ENCODE data around the gene ZNF552. TPM values are rescaled to one million over a fixed set of nuclear protein-coding genes. Genes with fewer than 3 reads are reported as not detected.
A peak's percentile ranks its signal among the peaks of the same experiment; 100 is the strongest.
"Not testable (repeated sequence)": the region's sequence is repeated elsewhere in the genome, so short reads cannot be mapped to it uniquely, and the experiment has no call there.

ZNF552 gene
- total RNA-seq, 1 experiment from 2014 or later: 13.1 TPM

DNA sequence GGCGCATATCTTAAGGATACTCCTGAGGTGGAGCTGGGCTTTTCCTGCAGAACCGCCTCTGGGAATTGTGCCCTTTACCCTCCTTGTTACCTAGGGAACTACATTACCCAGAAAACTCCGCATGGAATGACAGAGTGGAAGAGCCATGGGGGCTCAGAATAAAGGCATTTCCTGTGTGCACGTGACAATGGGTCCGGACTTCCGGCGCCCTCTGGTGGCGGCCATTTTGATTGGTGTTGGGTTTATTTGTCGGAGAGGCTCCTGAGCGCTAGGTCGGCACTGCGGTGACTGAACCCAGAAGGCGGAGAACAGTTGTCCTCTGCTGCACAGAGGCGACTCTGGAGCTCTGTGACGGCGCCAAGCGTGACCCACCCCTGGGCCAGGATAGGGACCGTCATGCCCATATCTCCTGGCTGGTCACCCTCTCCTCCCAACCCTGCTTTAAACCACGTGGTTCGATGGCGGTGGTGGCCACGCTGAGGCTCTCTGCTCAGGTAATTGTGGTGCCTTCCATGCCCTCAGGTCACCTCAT, 15.4 kb upstream of the ZNF552 start, which contains the start of gene ZNF587B (continued):
- TF ChIP-seq, protein P1, sequence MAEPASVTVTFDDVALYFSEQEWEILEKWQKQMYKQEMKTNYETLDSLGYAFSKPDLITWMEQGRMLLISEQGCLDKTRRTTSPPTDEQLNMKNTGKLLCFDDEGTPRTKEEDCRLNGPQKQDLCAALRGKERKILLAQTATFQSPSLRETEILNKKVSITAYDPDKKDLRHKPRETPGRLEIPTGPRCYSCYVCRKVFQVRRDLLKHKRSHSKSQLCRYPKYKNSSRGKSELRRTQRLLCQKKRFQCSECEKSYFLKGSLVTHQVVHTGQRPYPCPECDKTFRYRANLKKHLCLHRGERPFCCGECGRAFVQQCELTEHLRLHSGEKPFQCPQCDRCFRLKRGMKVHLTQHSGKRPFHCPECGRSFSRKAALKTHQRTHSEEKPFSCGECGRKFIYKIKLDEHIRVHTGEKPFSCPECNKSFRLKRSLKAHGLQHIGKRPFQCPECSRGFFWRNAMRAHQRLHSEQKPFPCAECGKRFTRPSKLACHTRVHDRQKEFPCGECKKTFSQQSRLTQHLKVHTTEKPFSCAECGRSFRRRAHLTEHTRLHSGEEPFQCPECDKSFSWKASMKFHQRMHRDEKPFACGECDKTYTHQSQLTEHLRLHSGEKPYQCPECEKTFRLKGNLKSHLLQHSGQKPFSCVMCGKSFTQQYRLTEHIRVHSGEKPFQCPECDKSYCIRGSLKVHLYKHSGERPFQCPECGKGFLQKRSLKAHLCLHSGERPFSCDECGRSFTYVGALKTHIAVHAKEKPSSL (CRISPR knock-in tag; conservative IDR thresholded peaks at IDR 0.05): no peak
- TF ChIP-seq, protein P2, sequence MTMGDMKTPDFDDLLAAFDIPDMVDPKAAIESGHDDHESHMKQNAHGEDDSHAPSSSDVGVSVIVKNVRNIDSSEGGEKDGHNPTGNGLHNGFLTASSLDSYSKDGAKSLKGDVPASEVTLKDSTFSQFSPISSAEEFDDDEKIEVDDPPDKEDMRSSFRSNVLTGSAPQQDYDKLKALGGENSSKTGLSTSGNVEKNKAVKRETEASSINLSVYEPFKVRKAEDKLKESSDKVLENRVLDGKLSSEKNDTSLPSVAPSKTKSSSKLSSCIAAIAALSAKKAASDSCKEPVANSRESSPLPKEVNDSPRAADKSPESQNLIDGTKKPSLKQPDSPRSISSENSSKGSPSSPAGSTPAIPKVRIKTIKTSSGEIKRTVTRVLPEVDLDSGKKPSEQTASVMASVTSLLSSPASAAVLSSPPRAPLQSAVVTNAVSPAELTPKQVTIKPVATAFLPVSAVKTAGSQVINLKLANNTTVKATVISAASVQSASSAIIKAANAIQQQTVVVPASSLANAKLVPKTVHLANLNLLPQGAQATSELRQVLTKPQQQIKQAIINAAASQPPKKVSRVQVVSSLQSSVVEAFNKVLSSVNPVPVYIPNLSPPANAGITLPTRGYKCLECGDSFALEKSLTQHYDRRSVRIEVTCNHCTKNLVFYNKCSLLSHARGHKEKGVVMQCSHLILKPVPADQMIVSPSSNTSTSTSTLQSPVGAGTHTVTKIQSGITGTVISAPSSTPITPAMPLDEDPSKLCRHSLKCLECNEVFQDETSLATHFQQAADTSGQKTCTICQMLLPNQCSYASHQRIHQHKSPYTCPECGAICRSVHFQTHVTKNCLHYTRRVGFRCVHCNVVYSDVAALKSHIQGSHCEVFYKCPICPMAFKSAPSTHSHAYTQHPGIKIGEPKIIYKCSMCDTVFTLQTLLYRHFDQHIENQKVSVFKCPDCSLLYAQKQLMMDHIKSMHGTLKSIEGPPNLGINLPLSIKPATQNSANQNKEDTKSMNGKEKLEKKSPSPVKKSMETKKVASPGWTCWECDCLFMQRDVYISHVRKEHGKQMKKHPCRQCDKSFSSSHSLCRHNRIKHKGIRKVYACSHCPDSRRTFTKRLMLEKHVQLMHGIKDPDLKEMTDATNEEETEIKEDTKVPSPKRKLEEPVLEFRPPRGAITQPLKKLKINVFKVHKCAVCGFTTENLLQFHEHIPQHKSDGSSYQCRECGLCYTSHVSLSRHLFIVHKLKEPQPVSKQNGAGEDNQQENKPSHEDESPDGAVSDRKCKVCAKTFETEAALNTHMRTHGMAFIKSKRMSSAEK (CRISPR knock-in tag; IDR thresholded peaks at IDR 0.05; ENCODE audit: borderline replicate concordance): no peak
- TF ChIP-seq, protein P3, sequence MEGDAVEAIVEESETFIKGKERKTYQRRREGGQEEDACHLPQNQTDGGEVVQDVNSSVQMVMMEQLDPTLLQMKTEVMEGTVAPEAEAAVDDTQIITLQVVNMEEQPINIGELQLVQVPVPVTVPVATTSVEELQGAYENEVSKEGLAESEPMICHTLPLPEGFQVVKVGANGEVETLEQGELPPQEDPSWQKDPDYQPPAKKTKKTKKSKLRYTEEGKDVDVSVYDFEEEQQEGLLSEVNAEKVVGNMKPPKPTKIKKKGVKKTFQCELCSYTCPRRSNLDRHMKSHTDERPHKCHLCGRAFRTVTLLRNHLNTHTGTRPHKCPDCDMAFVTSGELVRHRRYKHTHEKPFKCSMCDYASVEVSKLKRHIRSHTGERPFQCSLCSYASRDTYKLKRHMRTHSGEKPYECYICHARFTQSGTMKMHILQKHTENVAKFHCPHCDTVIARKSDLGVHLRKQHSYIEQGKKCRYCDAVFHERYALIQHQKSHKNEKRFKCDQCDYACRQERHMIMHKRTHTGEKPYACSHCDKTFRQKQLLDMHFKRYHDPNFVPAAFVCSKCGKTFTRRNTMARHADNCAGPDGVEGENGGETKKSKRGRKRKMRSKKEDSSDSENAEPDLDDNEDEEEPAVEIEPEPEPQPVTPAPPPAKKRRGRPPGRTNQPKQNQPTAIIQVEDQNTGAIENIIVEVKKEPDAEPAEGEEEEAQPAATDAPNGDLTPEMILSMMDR (IDR thresholded peaks at IDR 0.05): peak; percentile 56

DNA sequence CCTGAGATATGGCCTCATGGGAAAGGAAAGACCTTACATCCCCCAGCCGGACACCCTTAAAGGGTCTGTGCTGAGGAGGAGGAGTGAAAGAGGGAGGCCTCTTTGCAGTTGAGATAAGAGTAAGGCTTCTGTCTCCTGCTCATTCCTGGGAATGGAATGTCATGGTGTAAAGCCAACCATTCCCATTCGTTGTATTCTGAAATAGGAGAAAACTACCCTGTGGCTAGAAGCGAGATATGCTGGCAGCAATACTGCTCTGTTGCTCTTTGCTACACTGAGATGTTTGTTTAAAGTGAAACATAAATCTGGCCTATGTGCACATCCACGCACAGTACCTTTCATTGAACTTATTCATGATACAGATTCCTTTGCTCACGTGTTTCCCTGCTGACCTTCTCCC, 14.6 kb upstream of the ZNF552 start:
- Mint-ChIP-seq H3K9me3 (no peaks in the 10 kb centered on the region), H3K27me3 (ENCODE audit: low read depth) (no peaks in the 10 kb centered on the region), H3K4me3 (peak overlapping the region; percentile 98; the same call in 1 of the 2 replicates), H3K36me3 (peaks cover 23% of the 10 kb centered on the region), H3K27ac (peak overlapping the region; percentile 98), H3K4me1 (peaks cover 26% of the 10 kb centered on the region)
- no peak for TF ChIP-seq ZNF232 (CRISPR knock-in tag; IDR thresholded peaks at IDR 0.05)
- ChIA-PET POLR2A (interaction anchor here (1.0 to 1.7 kb wide), 4 partner anchors 10 to 60 kb away, joined by 3 to 10 read pairs (median 6); partner anchors contain the start of genes ZNF552, ZNF586 and ZNF587), CTCF (interaction anchor here (0.7 to 1.5 kb wide), 4 partner anchors 10 to 75 kb away, joined by 4 to 10 read pairs (median 6); partner anchors contain the start of gene ZNF552)
- ATAC-seq (no peak), DNase-seq (ENCODE audit: low spot score) (no peak)

DNA sequence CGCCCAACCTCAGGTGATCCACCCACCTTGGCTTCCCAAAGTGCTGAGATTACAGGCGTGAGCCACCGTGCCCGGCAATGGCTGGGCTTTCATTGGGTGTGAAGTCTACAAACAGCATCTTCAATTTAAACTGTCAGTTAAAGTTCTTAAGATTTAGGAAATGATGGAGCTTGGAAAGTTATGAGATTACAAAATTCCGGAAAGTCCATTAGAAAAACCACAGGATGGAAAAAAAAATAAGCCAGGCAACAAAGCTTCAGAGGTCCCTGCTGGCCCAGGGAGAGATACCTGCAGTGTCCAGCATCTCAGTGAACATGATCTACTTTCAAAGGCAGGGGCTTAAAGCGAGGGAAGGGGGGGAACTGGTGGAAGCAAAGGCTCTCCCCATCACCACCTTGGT, 10.8 kb upstream of the ZNF552 start:
- Mint-ChIP-seq H3K36me3 (peaks cover 16% of the 10 kb centered on the region), H3K4me3 (no peak overlapping the region), H3K4me1 (peaks cover 37% of the 10 kb centered on the region), H3K9me3 (no peaks in the 10 kb centered on the region), H3K27ac (no peak overlapping the region; the same call in 1 of the 2 replicates), H3K27me3 (ENCODE audit: low read depth) (no peaks in the 10 kb centered on the region)
- CTCF ChIA-PET: no interaction called here
- TF ChIP-seq ZNF423 (CRISPR knock-in tag; IDR thresholded peaks at IDR 0.05): no peak
- TF ChIP-seq, protein P4, sequence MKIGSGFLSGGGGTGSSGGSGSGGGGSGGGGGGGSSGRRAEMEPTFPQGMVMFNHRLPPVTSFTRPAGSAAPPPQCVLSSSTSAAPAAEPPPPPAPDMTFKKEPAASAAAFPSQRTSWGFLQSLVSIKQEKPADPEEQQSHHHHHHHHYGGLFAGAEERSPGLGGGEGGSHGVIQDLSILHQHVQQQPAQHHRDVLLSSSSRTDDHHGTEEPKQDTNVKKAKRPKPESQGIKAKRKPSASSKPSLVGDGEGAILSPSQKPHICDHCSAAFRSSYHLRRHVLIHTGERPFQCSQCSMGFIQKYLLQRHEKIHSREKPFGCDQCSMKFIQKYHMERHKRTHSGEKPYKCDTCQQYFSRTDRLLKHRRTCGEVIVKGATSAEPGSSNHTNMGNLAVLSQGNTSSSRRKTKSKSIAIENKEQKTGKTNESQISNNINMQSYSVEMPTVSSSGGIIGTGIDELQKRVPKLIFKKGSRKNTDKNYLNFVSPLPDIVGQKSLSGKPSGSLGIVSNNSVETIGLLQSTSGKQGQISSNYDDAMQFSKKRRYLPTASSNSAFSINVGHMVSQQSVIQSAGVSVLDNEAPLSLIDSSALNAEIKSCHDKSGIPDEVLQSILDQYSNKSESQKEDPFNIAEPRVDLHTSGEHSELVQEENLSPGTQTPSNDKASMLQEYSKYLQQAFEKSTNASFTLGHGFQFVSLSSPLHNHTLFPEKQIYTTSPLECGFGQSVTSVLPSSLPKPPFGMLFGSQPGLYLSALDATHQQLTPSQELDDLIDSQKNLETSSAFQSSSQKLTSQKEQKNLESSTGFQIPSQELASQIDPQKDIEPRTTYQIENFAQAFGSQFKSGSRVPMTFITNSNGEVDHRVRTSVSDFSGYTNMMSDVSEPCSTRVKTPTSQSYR (CRISPR knock-in tag; IDR thresholded peaks at IDR 0.05): no peak
- TF ChIP-seq, protein P5, sequence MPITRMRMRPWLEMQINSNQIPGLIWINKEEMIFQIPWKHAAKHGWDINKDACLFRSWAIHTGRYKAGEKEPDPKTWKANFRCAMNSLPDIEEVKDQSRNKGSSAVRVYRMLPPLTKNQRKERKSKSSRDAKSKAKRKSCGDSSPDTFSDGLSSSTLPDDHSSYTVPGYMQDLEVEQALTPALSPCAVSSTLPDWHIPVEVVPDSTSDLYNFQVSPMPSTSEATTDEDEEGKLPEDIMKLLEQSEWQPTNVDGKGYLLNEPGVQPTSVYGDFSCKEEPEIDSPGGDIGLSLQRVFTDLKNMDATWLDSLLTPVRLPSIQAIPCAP (CRISPR knock-in tag; IDR thresholded peaks at IDR 0.05): no peak
- no peak for TF ChIP-seq KAT7 (CRISPR knock-in tag; IDR thresholded peaks at IDR 0.05; ENCODE audit: borderline replicate concordance)
- TF ChIP-seq HMGA2 (CRISPR knock-in tag; IDR thresholded peaks at IDR 0.05): no peak
- TF ChIP-seq FOXP1 (CRISPR knock-in tag; IDR thresholded peaks at IDR 0.05; ENCODE audit: borderline replicate concordance): no peak
- POLR2A ChIA-PET: no interaction called here
- DNase-seq (ENCODE audit: low spot score) (no peak), ATAC-seq (no peak)

DNA sequence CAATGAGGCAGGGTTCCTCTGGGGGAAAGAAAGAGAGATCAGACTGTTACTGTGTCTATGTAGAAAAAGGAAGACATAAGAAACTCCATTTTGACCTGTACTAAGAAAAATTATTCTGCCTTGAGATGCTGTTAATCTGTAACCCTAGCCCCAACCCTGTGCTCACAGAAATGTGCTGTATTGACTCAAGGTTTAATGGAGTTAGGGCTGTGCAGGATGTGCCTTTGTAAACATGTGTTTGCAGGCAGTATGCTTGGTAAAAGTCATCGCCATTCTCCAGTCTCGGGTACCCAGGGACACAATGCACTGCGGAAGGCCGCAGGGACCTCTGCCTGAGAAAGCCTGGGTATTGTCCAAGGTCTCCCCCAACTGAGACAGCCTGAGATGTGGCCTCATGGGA, 8.9 kb upstream of the ZNF552 start:
- POLR2A ChIA-PET, H3K4me3 Mint-ChIP-seq: not testable (repeated sequence)

DNA sequence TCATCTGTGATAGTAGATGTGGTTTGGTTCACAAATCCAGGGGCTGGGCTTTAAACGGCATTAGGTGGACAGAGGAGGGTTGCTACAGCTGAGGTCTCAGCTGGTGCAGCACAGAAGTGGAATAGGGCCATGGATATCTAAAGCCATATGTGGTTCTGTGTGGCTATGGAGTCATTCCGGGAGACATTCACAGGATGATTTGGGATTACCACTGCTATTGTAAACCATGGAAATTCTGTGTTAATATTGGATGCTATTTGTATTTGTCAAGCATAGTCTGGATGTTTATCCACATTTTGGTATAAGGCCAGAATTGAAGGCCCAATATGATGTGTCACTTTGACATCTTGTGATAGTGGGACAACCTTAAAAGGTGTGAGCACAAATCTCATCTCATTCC, 8.4 kb upstream of the ZNF552 start:
- H3K4me3 Mint-ChIP-seq; H3K9me3 Mint-ChIP-seq; POLR2A ChIA-PET; CTCF ChIA-PET; H3K27me3 Mint-ChIP-seq (ENCODE audit: low read depth); ATAC-seq; DNase-seq (ENCODE audit: low spot score): not testable (repeated sequence)
- H3K27ac Mint-ChIP-seq: peak overlapping the region; percentile 72
- H3K36me3 Mint-ChIP-seq: peaks cover 20% of the 10 kb centered on the region
- H3K4me1 Mint-ChIP-seq: peaks cover 45% of the 10 kb centered on the region

More for the DNA sequence above, 8.9 kb upstream of the ZNF552 start:
- Mint-ChIP-seq H3K27ac (peak overlapping the region; percentile 72), H3K4me1 (peaks cover 40% of the 10 kb centered on the region), H3K36me3 (peaks cover 20% of the 10 kb centered on the region)
- CTCF ChIA-PET; H3K27me3 Mint-ChIP-seq (ENCODE audit: low read depth); H3K9me3 Mint-ChIP-seq; ATAC-seq; DNase-seq (ENCODE audit: low spot score): not testable (repeated sequence)

DNA sequence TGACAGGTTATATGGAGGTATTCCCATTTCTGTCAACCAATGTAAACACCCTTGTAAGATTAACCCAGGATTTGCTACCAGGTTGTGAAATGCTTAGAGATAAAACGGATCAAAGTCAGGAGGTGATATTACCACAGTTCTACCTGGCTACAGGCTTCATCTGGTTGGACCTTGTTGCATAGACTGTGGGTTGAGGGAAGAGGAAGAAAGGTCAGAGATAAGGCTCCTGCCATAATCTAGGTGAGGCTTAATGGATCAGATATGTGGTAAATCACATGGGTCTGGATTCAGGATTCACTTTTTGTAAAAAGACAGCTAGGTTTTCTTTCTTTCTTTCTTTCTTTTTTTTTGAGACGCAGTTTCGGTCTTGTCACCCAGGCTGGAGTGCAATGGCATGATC, 6.8 kb upstream of the ZNF552 start:
- Mint-ChIP-seq H3K36me3 (peaks cover 18% of the 10 kb centered on the region), H3K4me1 (peaks cover 49% of the 10 kb centered on the region)
- CTCF ChIA-PET: interaction anchor here (0.6 kb wide), 1 partner anchor 28 kb away, joined by 4 read pairs; the partner anchor contains the start of gene ZNF587
- not testable (repeated sequence) for H3K4me3 Mint-ChIP-seq; ATAC-seq; H3K27me3 Mint-ChIP-seq (ENCODE audit: low read depth); DNase-seq (ENCODE audit: low spot score); H3K9me3 Mint-ChIP-seq; H3K27ac Mint-ChIP-seq
- POLR2A ChIA-PET: interaction anchor here (0.6 kb wide), 1 partner anchor 31 kb away, joined by 8 read pairs; no protein-coding TSS in a partner anchor
